ENCODE data around the gene ZW10.
"Not testable (repeated sequence)": the region's sequence is repeated elsewhere in the genome, so short reads cannot be mapped to it uniquely, and the experiment has no call there.

The ZW10 gene

GRCh38 chr11:113773416-113774173, at the start of gene ZW10:
TSS of gene ZW10 (minus strand) at chr11:113773692. CDS start at chr11:113773666, 26 bp downstream.
- DNase-seq (ENCODE audit: low spot score) = peak; percentile 95

- DNase-seq (ENCODE audit: low spot score) = no peak
Observed at GRCh38 chr11:113818426-113818825, 44.9 kb upstream of the ZW10 start.

GRCh38 chr11:113817626-113818025, 44.1 kb upstream of the ZW10 start:
- DNase-seq (ENCODE audit: low spot score) = no peak

- no peak for DNase-seq (ENCODE audit: low spot score)
Observed at GRCh38 chr11:113817162-113817561, 43.7 kb upstream of the ZW10 start.

GRCh38 chr11:113814181-113814580, 40.7 kb upstream of the ZW10 start:
- DNase-seq (ENCODE audit: low spot score) = no peak

GRCh38 chr11:113808931-113809330, 35.4 kb upstream of the ZW10 start:
- no peak for DNase-seq (ENCODE audit: low spot score)

GRCh38 chr11:113806406-113806805, 32.9 kb upstream of the ZW10 start:
- DNase-seq (ENCODE audit: low spot score) = peak; percentile 24

- DNase-seq (ENCODE audit: low spot score) = no peak
Observed at GRCh38 chr11:113805640-113806039, 32.1 kb upstream of the ZW10 start.

GRCh38 chr11:113802621-113803020, 29.1 kb upstream of the ZW10 start:
- DNase-seq (ENCODE audit: low spot score) = no peak

GRCh38 chr11:113796663-113797259, 23.3 kb upstream of the ZW10 start:
- DNase-seq (ENCODE audit: low spot score) = peak; percentile 46

GRCh38 chr11:113789675-113790320, 16.3 kb upstream of the ZW10 start:
- DNase-seq (ENCODE audit: low spot score) = no peak

GRCh38 chr11:113789016-113789415, 15.5 kb upstream of the ZW10 start:
- not testable (repeated sequence) for DNase-seq (ENCODE audit: low spot score)

GRCh38 chr11:113782134-113782533, 8.6 kb upstream of the ZW10 start:
- DNase-seq (ENCODE audit: low spot score) = no peak

- no peak for DNase-seq (ENCODE audit: low spot score)
Observed at GRCh38 chr11:113781682-113782081, 8.2 kb upstream of the ZW10 start.

- DNase-seq (ENCODE audit: low spot score) = no peak
Observed at GRCh38 chr11:113779496-113779895, 6.0 kb upstream of the ZW10 start, which contains the start of gene CLDN25. TSS of gene CLDN25 (plus strand) at chr11:113779796. CDS start at chr11:113779796, 0 bp downstream.

- DNase-seq (ENCODE audit: low spot score) = no peak
Observed at GRCh38 chr11:113778111-113778910, 4.8 kb upstream of the ZW10 start.

- DNase-seq (ENCODE audit: low spot score) = no peak
Observed at GRCh38 chr11:113774174-113774503, 647 bp upstream of the ZW10 start.

- DNase-seq (ENCODE audit: low spot score) = no peak
Observed at GRCh38 chr11:113773092-113773415, 438 bp downstream of the ZW10 start.

- DNase-seq (ENCODE audit: low spot score) = no peak
Observed at GRCh38 chr11:113771964-113772363, 1.5 kb downstream of the ZW10 start.

- DNase-seq (ENCODE audit: low spot score) = no peak
Observed at GRCh38 chr11:113764527-113765219, 8.8 kb downstream of the ZW10 start.

- DNase-seq (ENCODE audit: low spot score) = not testable (repeated sequence)
Observed at GRCh38 chr11:113763040-113763439, 10.5 kb downstream of the ZW10 start.

- DNase-seq (ENCODE audit: low spot score) = no peak
Observed at GRCh38 chr11:113760241-113760640, 13.3 kb downstream of the ZW10 start.

All from hematopoietic multipotent progenitor cell treated with erythropoietin and hydrocortisone succinate and interleukin-3 and kit ligand, for 17 days (in vitro differentiated cells).